HG03442 (cell line): Measurements from ENCODE around the gene PNMA1.

Experiments
- ATAC-seq: cut with Tn5 transposase; IDR thresholded peaks from one replicate; pipeline ENCODE4 v1.9.1; 2021; ENCODE audit warnings: mild to moderate bottlenecking, moderate library complexity; ENCODE audit not compliant: unreplicated experiment

The PNMA1 gene

DNA sequence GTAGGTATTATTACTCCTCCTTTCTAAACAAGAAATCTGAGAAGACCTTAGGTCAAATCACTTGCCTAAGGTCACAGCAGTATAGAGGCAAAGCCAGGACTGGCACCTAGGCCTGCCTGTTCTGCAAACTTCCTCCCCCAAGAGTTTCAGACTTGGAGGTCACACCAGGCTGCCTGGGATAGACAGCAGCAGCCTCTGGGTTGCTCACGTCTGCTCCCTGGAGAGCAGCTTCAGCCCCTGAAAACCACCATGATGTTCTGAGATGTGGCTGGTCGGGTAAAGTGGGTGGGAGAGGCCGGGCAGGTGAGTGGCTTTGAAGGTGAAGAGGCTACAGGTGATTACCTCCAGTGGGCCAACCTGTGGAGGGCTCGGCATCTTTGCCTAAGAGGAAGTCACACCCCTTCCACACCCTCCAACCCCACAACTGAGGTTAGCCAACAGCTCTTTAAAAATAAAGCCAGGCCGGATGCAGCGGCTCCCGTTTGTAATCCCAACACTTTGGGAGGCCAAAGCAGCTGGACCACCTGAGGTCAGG lies 37.0 kb upstream of the PNMA1 start:
- no peak for ATAC-seq

DNA sequence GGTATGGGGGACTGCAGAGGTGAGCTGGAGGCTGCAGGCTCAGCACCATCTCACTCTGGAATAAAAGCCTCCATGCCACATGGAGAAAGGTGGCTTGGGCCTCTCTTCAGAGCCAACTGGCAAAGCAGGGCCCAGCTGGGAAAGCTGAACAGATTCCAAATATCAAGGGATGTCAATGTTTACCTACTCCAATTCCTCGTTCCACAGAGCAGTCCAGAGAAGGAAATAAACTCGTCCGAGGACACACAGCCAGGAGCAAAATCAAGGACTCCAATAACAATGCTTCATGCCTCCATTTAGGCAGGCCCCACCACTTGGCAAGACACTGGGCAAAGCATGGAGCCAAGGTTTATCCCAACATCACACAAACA lies 36.3 kb upstream of the PNMA1 start:
- no peak for ATAC-seq

DNA sequence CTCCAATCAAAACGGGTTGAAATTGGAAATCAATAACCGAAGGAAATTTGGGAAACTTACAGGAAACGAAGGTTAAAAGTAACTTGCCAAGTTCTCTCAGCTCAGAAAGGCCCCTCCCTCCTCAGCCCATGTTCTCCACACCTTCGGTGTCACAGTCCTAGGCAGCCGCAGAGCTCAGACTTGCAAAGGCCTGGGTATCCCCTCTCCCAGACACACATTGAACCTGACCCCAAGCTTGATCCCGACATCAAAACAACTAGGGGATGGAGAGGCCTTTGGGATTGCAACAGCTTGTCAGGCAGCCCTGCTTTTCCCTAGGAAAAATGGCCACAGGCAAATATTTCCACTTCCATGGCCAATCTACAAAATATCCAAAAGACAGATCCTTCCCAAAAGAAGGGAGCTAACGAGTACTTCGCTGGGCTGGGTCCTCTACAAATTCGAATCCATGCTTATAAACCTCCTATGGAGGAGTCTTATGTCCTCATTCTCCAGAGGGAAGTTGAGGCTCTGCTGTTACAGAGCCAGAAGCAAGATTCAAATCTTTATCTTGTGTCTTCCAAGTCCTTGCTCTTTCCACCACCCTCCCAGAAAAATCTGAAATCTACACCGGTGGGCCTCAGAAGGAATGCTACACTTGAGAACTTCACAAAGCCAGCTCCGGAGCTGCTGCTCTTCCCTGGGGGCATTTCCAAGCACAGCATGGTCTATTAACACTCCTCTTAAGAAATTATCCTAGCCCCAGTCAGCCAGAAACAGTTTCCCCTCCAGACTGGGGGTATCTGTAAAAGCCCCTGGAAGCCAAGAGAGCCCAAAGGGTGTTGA lies 35.7 kb upstream of the PNMA1 start:
- no peak for ATAC-seq

DNA sequence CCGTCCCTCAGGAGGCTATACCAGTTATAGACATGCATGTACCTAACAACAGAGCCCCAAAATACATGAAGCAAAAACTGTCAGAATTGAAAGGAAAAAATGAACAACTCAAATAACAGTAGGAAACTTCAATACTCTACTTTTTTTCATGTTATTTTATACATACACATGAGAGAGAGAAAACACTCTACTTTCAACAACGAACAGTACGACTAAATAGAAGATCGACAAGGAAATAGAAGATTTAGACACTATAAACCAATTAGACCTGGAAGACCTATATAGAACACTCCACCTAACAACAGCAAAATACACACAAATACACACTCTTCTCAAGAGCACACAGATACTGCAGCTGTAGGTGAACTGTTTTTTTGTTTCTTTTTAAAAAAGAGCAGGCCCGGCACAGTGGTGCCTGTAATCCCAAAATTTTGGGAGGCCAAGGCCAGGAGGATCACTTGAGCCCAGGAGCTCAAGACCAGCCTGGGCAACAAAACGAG lies 34.7 kb upstream of the PNMA1 start:
- ATAC-seq = no peak

DNA sequence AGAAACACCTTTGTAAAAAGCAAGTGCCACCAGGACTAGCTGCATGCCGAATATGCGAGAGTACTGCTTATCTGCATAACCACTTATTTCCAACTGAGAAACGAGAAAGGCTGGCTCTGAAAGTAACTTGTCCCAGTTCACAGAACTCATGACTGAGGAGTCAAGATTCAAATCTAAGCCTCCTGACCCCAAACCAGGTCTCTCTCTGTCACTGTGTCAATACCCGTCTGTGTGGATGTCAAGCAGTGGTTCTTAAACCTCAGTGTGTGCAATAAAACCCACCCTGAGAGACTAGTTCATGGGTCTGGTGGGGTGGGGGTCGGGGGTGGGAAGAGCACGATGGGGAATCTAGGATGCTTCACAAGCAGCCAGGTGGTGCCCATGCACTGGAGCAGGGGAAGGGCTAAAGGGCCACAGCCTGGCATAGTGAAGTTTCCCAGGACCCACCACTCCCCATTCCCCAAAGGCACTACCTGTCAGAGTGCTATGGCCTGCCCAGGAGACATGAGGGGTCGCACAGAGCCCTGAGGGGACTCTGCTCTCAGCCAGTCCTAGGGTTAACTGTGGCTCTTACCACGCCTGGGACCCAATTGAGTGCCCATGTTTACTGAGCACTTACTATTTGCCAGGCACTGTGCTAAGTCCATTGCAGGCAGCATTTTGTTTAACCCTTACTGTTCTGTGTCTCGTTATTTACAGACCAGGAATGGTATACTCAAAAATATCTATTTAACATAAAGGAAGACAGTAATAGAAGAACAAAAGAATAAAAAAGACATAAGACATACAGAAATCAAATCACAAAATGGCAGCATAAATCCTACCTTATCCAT lies 33.4 kb upstream of the PNMA1 start:
- no peak for ATAC-seq

DNA sequence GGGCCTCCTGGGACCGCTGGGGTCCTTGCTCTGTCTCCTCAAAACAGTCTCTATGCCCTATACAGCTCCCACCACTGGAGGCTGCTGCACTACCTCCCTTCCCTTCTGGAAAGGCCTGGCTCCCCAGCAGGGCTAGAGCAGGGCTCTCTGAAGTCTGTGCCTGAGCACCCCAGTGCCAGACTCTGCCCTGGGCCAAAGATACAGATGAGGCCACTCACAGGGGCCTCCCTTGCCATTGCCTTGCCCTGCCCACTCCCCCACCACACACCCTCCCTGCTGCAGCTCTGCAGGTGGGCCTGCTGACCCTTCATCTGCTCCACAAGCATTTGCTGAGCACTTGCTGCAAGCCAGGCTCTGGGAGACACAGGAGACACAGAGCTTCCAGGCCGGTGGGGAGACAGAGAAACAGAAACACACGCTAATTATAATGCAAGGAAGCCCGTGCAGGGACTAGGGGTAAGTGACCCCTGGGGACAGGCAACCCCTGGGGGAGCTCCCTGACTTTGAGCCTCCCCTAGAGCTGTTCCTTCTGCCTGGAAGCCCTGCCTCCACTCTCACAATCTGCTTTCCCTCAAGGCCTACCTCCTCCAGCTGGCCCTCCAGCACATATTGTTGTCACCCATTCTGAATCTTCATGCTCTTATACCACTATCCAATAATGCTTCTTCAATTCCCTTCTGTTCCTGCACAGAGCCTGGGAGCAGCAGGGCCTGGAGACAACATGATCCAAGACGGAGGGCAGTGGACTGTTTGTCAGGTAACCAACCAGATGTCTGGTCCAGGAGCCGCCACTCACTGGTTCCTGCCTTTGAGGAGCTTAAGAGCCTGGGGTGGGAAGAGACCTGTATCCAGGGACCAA lies 32.6 kb upstream of the PNMA1 start:
- no peak for ATAC-seq

DNA sequence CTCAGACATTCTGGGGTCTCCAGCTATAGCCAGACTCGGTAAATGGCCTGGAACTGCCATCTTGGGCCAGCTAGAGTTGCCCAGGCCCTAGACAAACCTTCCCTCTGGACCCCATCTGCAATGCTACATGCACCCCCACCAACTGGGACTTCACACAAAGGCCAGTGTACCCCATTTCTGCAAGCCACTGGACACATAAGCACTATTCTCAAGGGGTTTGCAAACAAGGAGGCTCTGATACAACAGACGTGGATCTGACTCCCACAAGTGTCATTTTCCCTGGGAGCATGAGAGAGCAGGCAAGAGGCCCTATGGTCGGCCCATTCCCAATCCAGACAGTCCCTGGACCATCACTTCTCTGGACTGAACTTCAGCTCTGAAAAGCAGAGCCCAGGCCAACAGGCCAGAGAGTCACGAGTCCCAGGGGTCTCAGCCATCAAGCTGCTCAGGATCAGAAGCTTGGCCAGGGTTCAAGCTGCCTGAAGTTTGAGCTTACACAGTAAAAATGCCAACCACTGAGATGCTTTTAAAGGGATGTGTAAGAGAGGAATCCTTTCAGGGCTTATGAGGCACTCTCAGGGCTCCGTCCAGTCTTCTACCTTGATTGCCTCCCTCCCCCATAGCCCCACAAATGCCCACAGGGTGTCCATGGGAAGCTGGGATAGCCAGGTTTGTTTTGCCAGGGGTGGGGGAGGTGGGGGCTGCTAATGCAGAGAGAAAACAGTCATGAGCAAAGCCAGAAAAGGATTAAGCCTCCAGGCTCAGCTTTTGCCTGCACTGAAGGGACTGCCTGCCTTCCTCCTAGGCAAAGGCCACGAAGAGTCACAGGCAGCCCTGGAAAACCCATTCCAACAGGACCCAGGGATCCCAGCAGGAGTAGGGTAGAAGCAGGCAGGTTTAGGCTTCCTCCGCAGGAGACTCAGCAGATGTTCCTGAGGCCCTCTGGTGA lies 31.7 kb upstream of the PNMA1 start:
- ATAC-seq = no peak

DNA sequence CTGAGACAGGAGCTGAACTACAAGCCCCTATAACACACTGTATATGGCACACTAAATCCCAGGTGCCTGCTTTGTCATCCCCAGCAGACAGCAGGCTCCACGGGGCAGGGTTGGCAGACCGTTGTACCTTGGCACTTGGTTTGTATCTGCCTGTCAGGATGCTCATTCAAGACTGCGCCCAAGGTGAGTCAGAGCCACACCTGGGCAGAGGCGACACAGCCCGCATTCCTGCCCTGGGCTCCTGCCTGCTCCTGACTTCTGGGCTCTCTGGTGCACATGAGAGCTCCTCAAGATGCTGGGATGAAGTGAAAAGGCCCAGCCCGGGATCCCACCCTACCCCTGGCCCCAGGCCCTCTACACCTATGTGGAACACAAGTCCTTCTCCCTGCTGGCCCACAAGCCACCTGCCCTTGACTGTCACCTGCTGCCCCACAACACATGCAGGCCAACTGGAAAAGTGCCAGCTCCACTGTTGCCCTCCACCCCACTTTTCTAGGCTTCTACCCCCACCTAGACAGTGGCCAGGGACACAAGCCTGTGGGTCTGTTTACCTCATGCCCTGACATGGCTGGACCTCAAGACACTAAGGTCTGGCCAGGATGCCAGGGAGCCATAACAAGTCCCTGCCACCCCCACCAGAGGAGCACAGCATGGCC lies 30.8 kb upstream of the PNMA1 start:
- ATAC-seq = no peak

DNA sequence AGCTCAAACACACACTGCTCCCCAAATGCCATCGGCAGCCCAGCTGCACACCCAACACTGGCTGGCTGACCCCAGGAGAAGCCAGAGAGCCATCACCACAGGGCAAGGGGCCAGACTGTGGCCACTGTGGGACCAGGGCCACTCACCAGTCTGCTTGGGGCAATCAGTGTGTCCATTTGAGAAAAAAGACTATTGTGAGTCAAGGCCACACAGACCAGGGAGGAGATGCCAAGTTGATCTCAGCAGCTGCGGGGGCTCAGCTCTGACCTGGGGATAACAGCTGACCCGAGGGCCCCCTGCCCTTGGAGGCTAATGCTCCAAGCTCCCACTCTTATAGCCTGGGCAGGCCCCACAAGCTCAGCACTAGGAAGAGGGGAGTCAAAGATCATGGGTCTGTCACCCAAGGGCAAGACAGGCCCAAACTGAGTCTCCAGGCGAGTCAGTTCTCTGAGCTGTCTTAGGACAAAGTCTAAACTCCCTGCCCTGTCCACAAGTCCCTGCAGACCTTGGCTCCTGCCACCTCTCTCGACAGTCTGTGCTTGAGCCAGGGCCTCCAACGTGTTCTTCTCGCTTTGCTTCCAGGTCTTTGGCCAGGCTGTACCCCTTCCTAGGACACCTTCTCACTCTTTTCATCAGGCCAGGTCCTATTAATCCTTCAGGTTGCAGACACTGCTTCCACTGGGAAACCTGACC lies 30.1 kb upstream of the PNMA1 start:
- no peak for ATAC-seq

DNA sequence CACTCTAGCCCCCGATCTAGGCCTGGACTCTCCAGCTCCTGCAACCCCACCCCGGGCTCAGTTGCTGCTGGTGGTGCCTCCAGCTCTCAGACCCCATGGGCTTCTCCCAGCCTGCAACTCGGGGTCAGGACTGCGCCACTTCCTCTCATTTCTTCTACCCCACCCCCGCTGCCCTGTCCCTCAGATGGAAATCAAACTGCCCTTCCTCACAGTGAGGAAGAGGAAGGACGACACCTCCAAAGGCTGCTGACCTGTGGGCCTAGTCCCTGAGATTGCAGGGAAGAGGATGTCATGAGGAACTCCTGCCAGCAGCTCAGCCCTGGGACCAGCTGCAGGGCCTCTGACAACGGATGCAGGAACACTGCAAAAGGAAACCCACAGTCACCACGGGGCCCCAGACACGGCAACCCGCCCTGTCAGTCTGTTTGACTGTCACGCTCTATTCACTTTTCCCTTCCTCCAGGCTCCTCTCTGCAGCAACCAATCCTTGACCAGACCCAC lies 29.3 kb upstream of the PNMA1 start:
- no peak for ATAC-seq

DNA sequence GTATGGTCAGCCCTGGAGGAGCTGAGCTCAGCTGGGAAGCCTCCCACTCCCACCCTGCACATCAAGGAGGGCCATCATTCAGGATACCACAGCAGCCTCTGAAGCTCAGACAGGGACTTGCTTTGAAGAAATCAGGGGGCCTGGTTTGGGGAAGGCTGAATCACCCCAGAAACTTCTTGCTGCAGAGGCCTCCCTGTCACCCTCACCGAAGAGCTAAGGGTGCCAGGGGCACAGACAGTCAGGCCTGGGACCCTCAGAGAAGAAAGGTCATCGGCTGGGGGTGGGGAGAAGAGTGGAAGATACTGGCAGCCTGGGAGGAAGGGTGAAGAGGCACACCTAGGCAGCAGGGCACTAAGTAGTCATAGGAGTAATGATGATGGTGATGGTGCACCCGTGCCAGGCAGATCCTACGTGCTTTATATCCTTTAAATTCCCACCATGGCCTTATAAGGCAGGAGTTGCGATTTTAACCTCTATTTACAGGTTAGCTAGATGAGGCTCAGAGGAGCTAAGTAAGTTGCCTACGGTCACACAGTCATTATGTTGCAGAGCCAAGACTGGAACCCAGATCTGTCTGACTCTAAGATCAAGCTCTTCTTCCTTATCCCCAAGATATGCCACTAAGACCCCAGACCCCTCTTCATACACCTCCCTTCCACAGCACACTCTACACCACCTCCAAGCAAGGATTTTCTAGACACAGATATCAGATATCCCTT lies 28.5 kb upstream of the PNMA1 start:
- ATAC-seq = no peak

DNA sequence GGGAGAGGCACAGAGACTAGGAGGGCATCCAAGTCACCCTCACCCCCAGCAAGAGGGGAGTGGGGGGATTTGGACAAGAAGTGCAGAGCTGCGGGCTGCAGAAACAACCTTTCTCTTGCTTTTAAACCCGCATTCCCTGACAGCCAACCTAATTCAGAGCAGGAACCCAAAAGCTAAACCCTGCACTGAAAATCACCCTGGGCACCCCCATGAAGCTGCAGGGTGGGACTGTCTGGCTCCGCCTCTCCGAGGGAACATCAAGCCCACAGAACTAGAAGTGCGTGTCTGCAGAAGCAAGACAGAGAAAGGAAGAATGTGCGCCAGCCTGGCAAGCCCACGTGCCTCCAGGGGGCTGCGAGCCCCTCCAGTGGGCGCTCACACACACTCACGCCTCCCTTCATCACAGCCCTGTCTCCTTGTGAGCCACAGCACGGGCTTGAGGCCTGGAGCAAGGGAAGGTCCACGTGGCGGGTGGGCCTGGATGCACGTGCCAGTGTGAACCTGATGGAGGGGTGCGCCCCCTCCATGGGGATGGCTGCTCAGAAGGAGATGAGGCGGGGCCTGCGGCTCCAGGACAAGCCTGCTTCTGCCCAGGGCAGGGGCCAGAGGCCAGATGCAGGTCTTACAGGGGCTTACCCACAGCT lies 27.8 kb upstream of the PNMA1 start:
- ATAC-seq = no peak

DNA sequence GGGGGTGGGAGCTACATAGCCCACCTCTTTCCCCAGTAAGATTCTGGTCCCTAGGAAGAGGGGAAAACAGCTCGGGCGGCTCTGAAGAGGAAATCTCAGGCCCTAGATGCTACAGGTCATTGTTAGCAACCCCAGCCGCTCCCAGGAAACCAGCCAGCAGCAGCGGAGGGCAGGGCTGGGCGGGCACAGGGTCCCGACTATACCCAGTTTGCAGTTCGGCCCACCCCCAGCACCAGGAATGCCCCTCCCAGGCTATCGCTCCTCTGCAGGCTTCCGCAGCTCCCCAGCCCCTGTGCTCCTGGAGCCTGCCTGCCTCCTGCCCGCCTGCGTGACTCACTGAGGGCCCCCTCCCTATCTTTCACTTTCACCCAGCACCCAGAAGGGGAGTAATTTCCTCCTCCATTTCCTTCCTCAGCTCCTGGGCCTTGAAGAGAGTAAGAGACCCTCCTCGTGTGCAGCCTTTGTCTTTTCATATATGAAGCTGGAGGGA lies 27.2 kb upstream of the PNMA1 start:
- no peak for ATAC-seq

DNA sequence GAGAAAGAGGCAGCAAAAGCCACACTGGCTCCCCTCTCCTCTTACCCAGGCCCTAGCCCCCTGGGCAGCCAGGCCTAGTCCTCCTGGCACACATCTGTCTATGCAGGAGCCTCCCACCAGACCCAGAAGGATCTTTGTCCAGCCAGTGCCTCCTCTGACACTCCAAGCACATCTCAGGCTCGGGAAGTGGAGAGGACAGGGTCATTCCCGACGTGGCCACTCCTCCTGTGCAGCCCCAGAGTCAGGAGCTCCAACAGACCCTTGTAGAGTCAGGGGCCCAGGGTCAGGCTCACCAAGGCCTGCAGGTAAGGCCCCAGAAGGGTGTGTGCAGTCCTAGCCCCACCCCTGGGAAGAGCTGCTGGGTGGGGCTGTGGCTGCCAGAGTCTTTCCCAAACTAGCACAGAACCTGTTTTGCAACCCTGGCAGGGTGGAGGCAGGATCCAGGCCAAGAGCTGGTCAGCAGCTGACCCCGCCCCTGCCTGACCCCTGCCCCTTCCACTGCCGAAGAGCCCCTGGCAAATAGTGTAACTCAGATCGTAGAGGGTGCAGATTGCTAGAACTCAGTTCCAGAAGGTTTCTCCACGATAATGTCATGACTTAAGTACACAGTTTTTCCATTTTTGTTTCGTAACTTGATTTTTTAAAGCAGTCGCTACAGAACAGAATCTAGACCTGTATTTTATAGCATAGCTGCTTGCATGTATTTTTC lies 26.6 kb upstream of the PNMA1 start:
- ATAC-seq = no peak

DNA sequence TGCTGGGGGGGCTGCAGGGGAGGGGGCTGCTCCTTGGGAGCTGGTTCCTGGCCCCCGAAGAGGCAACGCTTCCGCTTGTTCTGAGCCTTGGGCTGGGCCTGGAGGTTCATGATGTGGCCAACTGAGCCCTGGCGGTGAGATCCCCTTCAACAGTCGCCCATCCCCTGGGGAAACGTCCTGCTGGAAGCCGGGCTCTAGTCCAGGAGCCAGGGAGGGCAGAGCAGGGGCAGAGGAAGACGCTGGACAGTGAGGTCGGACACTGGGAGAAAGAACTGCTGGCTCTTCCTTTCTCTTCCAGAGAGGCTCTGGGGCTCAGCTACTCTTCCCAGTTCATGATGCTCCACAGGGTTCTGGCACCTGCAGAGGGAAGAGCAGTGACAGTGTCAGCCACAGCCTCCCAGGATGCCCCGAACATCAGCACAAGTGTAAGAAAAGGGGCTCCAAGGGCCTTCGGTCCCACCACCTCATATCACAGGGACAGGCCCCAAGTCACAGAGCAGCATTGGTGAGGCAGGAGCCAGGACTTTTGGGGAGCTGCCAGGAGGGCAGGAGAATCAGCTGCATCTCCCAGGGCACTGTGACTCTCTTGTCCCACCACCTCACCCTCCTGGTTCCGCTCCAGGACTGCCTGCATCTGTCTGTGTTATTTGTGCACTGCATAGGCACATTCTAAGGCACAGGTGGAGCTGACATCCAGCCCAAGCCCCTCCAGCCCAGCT lies 25.9 kb upstream of the PNMA1 start:
- no peak for ATAC-seq
